Loucy (cell line): Measurements from ENCODE around the gene XYLB.

ENCODE experiments used
- EZH2phosphoT487 ChIP-seq: fragments of 200-600 bp; IDR thresholded peaks from 2 replicates; pipeline ENCODE4 v1.6.1; 2018; ENCODE audit warnings: antibody characterized with exemption, mild to moderate bottlenecking, moderate library complexity, borderline replicate concordance
- TF ChIP-seq, protein P1 (sequence below): fragments of 200-600 bp; sonication (generic); conservative IDR thresholded peaks from 2 replicates; pipeline ENCODE4 v1.5.1; 2014; ENCODE audit warnings: mild to moderate bottlenecking, antibody characterized with exemption, low read length

DNA sequence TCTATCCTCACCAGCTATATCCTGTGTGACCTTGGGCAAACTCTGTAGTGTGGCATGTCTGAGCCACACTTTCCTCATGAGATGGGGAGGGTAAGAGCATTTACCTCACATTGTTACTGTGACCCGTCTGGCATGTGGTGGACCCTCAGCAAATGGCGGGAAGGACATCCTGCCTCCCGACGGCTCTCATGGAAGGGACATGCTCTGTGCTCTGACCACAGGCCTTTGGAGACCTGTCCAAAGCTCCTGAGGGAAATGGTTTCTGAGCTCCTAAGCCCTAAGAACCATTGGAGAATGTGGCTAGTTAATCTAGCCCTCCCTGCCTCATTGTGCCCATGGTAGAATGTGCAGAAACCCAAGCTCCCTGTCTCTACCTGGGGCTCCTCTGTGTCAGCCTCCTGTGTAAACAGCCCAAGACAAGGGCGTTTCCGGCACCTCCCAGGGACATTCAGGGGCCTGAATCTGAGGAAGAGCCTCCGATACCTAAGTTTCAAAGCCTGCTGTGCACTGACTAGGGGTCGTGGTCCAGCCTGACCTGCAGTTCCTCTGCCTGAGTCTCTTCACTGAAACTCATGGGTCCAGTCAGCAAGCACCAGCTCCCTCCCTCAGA, 29.0 kb downstream of the XYLB start:
- TF ChIP-seq, protein P1, sequence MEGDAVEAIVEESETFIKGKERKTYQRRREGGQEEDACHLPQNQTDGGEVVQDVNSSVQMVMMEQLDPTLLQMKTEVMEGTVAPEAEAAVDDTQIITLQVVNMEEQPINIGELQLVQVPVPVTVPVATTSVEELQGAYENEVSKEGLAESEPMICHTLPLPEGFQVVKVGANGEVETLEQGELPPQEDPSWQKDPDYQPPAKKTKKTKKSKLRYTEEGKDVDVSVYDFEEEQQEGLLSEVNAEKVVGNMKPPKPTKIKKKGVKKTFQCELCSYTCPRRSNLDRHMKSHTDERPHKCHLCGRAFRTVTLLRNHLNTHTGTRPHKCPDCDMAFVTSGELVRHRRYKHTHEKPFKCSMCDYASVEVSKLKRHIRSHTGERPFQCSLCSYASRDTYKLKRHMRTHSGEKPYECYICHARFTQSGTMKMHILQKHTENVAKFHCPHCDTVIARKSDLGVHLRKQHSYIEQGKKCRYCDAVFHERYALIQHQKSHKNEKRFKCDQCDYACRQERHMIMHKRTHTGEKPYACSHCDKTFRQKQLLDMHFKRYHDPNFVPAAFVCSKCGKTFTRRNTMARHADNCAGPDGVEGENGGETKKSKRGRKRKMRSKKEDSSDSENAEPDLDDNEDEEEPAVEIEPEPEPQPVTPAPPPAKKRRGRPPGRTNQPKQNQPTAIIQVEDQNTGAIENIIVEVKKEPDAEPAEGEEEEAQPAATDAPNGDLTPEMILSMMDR: no peak
- TF ChIP-seq EZH2phosphoT487: no peak
